ENCODE results near the gene ARHGEF37.
"Not testable (repeated sequence)": the region's sequence is repeated elsewhere in the genome, so short reads cannot be mapped to it uniquely, and the experiment has no call there.

Gene ARHGEF37

GRCh38 chr5:149564542-149565140 lies 16.7 kb upstream of the ARHGEF37 start:
- H3K9ac ChIP-seq (ENCODE audit: low read depth in 1 of 2, low read length in 2 of 2); H3K27ac ChIP-seq (ENCODE audit: low read depth, low read length); H3K4me3 ChIP-seq (ENCODE audit: low read depth in 1 of 2, low read length in 2 of 2): not testable (repeated sequence)

GRCh38 chr5:149567226-149567625 lies 14.1 kb upstream of the ARHGEF37 start:
- Histone ChIP-seq H3K9me3 (ENCODE audit: control insufficient read depth in 1 of 2, low read length in 2 of 2) (no peaks in the 10 kb centered on the region), H3K4me1 (ENCODE audit: control insufficient read depth in 1 of 2, insufficient read depth in 2 of 2, low read length in 2 of 2) (peaks cover 4 to 6% of the 10 kb centered on the region in 2 donors), H3K27me3 (ENCODE audit: control insufficient read depth in 1 of 2, insufficient read depth in 2 of 2, low read length in 2 of 2) (no peaks in the 10 kb centered on the region), H3K27ac (ENCODE audit: low read depth, low read length) (no peak overlapping the region), H3K4me3 (ENCODE audit: low read depth in 1 of 2, low read length in 2 of 2) (no peak overlapping the region), H3K36me3 (ENCODE audit: control insufficient read depth in 1 of 2, insufficient read depth in 2 of 2, low read length in 2 of 2) (no peaks in the 10 kb centered on the region), H3K9ac (ENCODE audit: low read depth in 1 of 2, low read length in 2 of 2) (no peak overlapping the region)

More at GRCh38 chr5:149564542-149565140, 16.7 kb upstream of the ARHGEF37 start:
- H3K4me1 ChIP-seq (ENCODE audit: control insufficient read depth in 1 of 2, insufficient read depth in 2 of 2, low read length in 2 of 2); H3K9me3 ChIP-seq (ENCODE audit: control insufficient read depth in 1 of 2, low read length in 2 of 2); H3K36me3 ChIP-seq (ENCODE audit: control insufficient read depth in 1 of 2, insufficient read depth in 2 of 2, low read length in 2 of 2); H3K27me3 ChIP-seq (ENCODE audit: control insufficient read depth in 1 of 2, insufficient read depth in 2 of 2, low read length in 2 of 2): not testable (repeated sequence)

GRCh38 chr5:149572170-149572569 lies 9.1 kb upstream of the ARHGEF37 start:
- H3K9ac ChIP-seq (ENCODE audit: low read depth in 1 of 2, low read length in 2 of 2): no peak overlapping the region
- peaks cover 0 to 4% of the 10 kb centered on the region in 2 donors for H3K4me1 ChIP-seq (ENCODE audit: control insufficient read depth in 1 of 2, insufficient read depth in 2 of 2, low read length in 2 of 2)
- no peak overlapping the region for H3K27ac ChIP-seq (ENCODE audit: low read depth, low read length)
- H3K36me3 ChIP-seq (ENCODE audit: control insufficient read depth in 1 of 2, insufficient read depth in 2 of 2, low read length in 2 of 2): no peaks in the 10 kb centered on the region
- no peak overlapping the region for H3K4me3 ChIP-seq (ENCODE audit: low read depth in 1 of 2, low read length in 2 of 2)
- H3K27me3 ChIP-seq (ENCODE audit: control insufficient read depth in 1 of 2, insufficient read depth in 2 of 2, low read length in 2 of 2): no peaks in the 10 kb centered on the region
- no peaks in the 10 kb centered on the region for H3K9me3 ChIP-seq (ENCODE audit: control insufficient read depth in 1 of 2, low read length in 2 of 2)

- Histone ChIP-seq H3K36me3 (ENCODE audit: control insufficient read depth in 1 of 2, insufficient read depth in 2 of 2, low read length in 2 of 2) (no peaks in the 10 kb centered on the region), H3K4me3 (ENCODE audit: low read depth in 1 of 2, low read length in 2 of 2) (no peak overlapping the region), H3K27ac (ENCODE audit: low read depth, low read length) (no peak overlapping the region), H3K4me1 (ENCODE audit: control insufficient read depth in 1 of 2, insufficient read depth in 2 of 2, low read length in 2 of 2) (peaks cover 0 to 4% of the 10 kb centered on the region in 2 donors), H3K27me3 (ENCODE audit: control insufficient read depth in 1 of 2, insufficient read depth in 2 of 2, low read length in 2 of 2) (no peaks in the 10 kb centered on the region), H3K9ac (ENCODE audit: low read depth in 1 of 2, low read length in 2 of 2) (no peak overlapping the region), H3K9me3 (ENCODE audit: control insufficient read depth in 1 of 2, low read length in 2 of 2) (no peaks in the 10 kb centered on the region)
These were observed 8.6 kb upstream of the ARHGEF37 start for GRCh38 chr5:149572576-149573231.

GRCh38 chr5:149575131-149575530 lies 6.2 kb upstream of the ARHGEF37 start:
- Histone ChIP-seq H3K9ac (ENCODE audit: low read depth in 1 of 2, low read length in 2 of 2) (no peak overlapping the region), H3K4me3 (ENCODE audit: low read depth in 1 of 2, low read length in 2 of 2) (no peak overlapping the region), H3K27me3 (ENCODE audit: control insufficient read depth in 1 of 2, insufficient read depth in 2 of 2, low read length in 2 of 2) (no peaks in the 10 kb centered on the region), H3K36me3 (ENCODE audit: control insufficient read depth in 1 of 2, insufficient read depth in 2 of 2, low read length in 2 of 2) (no peaks in the 10 kb centered on the region), H3K9me3 (ENCODE audit: control insufficient read depth in 1 of 2, low read length in 2 of 2) (no peaks in the 10 kb centered on the region), H3K4me1 (ENCODE audit: control insufficient read depth in 1 of 2, insufficient read depth in 2 of 2, low read length in 2 of 2) (peaks cover 0 to 4% of the 10 kb centered on the region in 2 donors), H3K27ac (ENCODE audit: low read depth, low read length) (no peak overlapping the region)

- no peaks in the 10 kb centered on the region for H3K36me3 ChIP-seq (ENCODE audit: control insufficient read depth in 1 of 2, insufficient read depth in 2 of 2, low read length in 2 of 2)
- H3K9me3 ChIP-seq (ENCODE audit: control insufficient read depth in 1 of 2, low read length in 2 of 2): no peaks in the 10 kb centered on the region
- H3K4me3 ChIP-seq (ENCODE audit: low read depth in 1 of 2, low read length in 2 of 2): no peak overlapping the region
- H3K9ac ChIP-seq (ENCODE audit: low read depth in 1 of 2, low read length in 2 of 2): no peak overlapping the region
- peaks cover 6 to 11% of the 10 kb centered on the region in 2 donors for H3K4me1 ChIP-seq (ENCODE audit: control insufficient read depth in 1 of 2, insufficient read depth in 2 of 2, low read length in 2 of 2)
- no peak overlapping the region for H3K27ac ChIP-seq (ENCODE audit: low read depth, low read length)
- no peaks in the 10 kb centered on the region for H3K27me3 ChIP-seq (ENCODE audit: control insufficient read depth in 1 of 2, insufficient read depth in 2 of 2, low read length in 2 of 2)
These were observed 5.3 kb upstream of the ARHGEF37 start for GRCh38 chr5:149576021-149576420.

- Histone ChIP-seq H3K27ac (ENCODE audit: low read depth, low read length) (no peak overlapping the region), H3K9me3 (ENCODE audit: control insufficient read depth in 1 of 2, low read length in 2 of 2) (no peaks in the 10 kb centered on the region), H3K27me3 (ENCODE audit: control insufficient read depth in 1 of 2, insufficient read depth in 2 of 2, low read length in 2 of 2) (no peaks in the 10 kb centered on the region), H3K36me3 (ENCODE audit: control insufficient read depth in 1 of 2, insufficient read depth in 2 of 2, low read length in 2 of 2) (no peaks in the 10 kb centered on the region), H3K4me1 (ENCODE audit: control insufficient read depth in 1 of 2, insufficient read depth in 2 of 2, low read length in 2 of 2) (peaks cover 18 to 27% of the 10 kb centered on the region in 2 donors), H3K9ac (ENCODE audit: low read depth in 1 of 2, low read length in 2 of 2) (no peak overlapping the region), H3K4me3 (ENCODE audit: low read depth in 1 of 2, low read length in 2 of 2) (no peak overlapping the region)
These were observed 2.4 kb upstream of the ARHGEF37 start for GRCh38 chr5:149578896-149579295.

- Histone ChIP-seq H3K9me3 (ENCODE audit: control insufficient read depth in 1 of 2, low read length in 2 of 2) (no peaks in the 10 kb centered on the region), H3K9ac (ENCODE audit: low read depth in 1 of 2, low read length in 2 of 2) (peak overlapping the region; percentile 76 to 95), H3K27ac (ENCODE audit: low read depth, low read length) (peak overlapping the region; percentile 79), H3K4me1 (ENCODE audit: control insufficient read depth in 1 of 2, insufficient read depth in 2 of 2, low read length in 2 of 2) (peaks cover 14 to 27% of the 10 kb centered on the region in 2 donors), H3K36me3 (ENCODE audit: control insufficient read depth in 1 of 2, insufficient read depth in 2 of 2, low read length in 2 of 2) (no peaks in the 10 kb centered on the region), H3K4me3 (ENCODE audit: low read depth in 1 of 2, low read length in 2 of 2) (peak overlapping the region; percentile 78 to 85), H3K27me3 (ENCODE audit: control insufficient read depth in 1 of 2, insufficient read depth in 2 of 2, low read length in 2 of 2) (no peaks in the 10 kb centered on the region)
These were observed 498 bp upstream of the ARHGEF37 start for GRCh38 chr5:149580808-149581191.

GRCh38 chr5:149581931-149582768 lies 852 bp downstream of the ARHGEF37 start:
- Histone ChIP-seq H3K4me1 (ENCODE audit: control insufficient read depth in 1 of 2, insufficient read depth in 2 of 2, low read length in 2 of 2) (peaks cover 26 to 34% of the 10 kb centered on the region in 2 donors), H3K4me3 (ENCODE audit: low read depth in 1 of 2, low read length in 2 of 2) (peak overlapping the region; percentile 78 to 85), H3K27me3 (ENCODE audit: control insufficient read depth in 1 of 2, insufficient read depth in 2 of 2, low read length in 2 of 2) (no peaks in the 10 kb centered on the region), H3K9me3 (ENCODE audit: control insufficient read depth in 1 of 2, low read length in 2 of 2) (no peaks in the 10 kb centered on the region), H3K36me3 (ENCODE audit: control insufficient read depth in 1 of 2, insufficient read depth in 2 of 2, low read length in 2 of 2) (no peaks in the 10 kb centered on the region), H3K9ac (ENCODE audit: low read depth in 1 of 2, low read length in 2 of 2) (peak overlapping the region; percentile 76 to 95), H3K27ac (ENCODE audit: low read depth, low read length) (peak overlapping the region; percentile 79)

GRCh38 chr5:149583394-149583793 lies 2.1 kb downstream of the ARHGEF37 start:
- peak overlapping the region in 1 of 2 donors; percentile 21 for H3K4me3 ChIP-seq (ENCODE audit: low read depth in 1 of 2, low read length in 2 of 2)
- H3K4me1 ChIP-seq (ENCODE audit: control insufficient read depth in 1 of 2, insufficient read depth in 2 of 2, low read length in 2 of 2): peaks cover 26 to 39% of the 10 kb centered on the region in 2 donors
- no peak overlapping the region for H3K27ac ChIP-seq (ENCODE audit: low read depth, low read length)
- no peaks in the 10 kb centered on the region for H3K27me3 ChIP-seq (ENCODE audit: control insufficient read depth in 1 of 2, insufficient read depth in 2 of 2, low read length in 2 of 2)
- H3K9me3 ChIP-seq (ENCODE audit: control insufficient read depth in 1 of 2, low read length in 2 of 2): no peaks in the 10 kb centered on the region
- H3K36me3 ChIP-seq (ENCODE audit: control insufficient read depth in 1 of 2, insufficient read depth in 2 of 2, low read length in 2 of 2): no peaks in the 10 kb centered on the region
- peak overlapping the region in 1 of 2 donors; percentile 18 for H3K9ac ChIP-seq (ENCODE audit: low read depth in 1 of 2, low read length in 2 of 2)
